ENCODE data around the gene TSHZ3.

Gene TSHZ3

DNA sequence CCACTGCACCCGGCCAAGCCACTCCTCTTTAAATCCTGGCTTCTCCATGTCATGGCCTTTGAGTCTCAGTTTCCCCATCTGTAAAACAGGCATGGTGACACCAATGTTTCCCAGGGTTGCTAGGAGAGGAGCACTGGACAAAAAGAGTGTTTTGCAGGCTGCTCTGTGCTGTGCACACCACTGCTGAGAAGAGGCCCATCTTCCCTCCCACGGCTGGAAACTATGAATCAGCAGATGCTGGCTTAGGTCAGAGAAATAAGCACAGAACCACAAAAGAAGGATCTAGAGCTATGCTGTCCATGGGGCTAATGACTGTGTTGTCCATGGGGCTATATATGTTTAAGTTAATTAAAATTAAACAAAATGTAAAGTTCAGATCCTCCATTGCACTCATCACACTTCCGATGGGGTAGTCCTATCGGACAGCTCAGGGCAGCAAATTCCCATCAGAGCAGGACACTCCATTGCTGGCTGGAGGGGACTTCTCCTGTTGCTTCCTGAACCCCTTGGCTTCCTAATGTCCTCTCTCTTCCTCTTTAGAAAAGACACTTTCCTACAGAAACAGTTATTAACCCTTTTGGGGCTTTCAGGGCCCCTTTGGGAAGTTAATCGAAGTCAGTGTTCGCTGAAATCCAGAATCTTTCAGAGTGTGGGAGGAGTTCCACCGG lies 37.1 kb downstream of the TSHZ3 start:
- DNase-seq = no peak

- DNase-seq = no peak
Observed at GRCh38 chr19:31310432-31311133, 38.7 kb downstream of the TSHZ3 start.

DNA sequence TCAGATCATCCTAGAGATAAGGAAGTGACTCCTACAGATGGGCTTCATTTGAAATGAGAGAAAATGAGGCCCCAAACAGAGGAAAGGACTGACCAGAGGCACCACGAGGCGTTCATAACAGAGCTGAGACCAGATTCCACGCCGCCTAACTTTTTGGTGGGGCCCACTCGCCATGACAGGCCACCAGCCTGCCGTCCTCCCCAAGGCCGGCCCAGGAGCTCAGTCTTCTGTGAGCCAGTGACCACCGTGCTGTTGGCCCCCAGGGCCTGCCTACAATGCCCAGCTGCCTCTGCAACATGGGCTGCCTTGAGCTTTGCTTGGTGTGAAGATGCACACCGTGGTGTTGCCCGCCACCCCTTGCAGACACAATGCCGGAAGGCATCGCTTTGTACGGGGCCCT lies 40.5 kb downstream of the TSHZ3 start:
- no peak for DNase-seq

- no peak for DNase-seq
Observed at GRCh38 chr19:31307071-31307669, 42.1 kb downstream of the TSHZ3 start.

DNA sequence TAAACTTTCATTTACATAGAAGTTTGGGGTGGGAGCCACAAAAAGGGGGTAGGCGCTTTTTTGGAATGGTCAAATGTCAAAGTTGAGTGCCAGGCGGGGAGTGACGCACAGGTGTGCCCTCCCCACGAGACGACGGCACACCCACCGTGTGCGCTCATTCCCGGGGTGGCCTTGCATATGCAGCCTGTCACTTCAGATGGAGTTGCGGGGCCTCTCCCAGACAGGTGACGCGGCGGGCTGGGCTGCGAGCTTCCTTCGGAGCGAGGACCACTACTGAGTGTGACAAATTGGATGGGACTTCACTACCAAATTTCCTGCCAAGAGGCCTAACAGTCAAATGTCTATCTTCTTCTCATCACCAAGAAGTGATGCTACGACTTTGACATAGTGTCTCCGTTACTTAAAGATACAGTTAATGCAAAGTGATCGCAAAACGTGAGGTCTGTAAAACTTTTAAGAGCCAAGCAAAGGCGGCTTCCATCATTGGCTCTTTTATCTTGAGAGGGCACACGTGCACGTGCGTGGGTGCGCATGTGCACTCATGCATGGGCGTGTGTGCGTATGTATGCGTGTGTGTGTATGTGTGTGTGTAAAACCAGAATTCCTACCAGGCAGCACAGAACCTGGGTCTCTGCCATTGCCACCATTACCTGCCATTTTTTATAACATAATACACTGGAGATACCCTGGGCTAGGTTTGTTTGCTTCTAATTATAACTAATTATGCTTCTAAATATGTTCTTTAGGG lies 43.1 kb downstream of the TSHZ3 start:
- no peak for DNase-seq

DNA sequence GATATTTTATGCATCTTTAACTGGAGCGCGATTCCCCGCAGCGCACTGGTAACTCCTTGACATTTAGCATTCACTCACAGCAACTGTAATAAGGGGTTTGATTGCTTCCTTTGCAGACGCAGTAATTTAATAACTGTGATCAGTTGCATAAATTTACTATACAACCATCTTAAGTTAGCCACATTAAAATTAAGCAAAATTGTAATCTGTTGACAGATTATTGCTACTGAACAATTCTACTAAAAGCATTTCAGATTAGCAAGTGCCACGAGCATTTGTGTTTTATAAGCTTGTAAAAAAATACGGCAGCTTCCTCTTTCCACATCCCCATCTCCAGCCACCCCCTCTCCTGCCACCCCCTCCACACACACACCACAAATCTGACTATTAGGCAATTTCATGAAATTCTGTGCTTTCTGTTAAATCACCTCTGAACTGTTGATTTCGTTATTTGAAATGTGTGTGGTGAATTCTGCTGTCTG lies 44.4 kb downstream of the TSHZ3 start:
- no peak for DNase-seq

DNA sequence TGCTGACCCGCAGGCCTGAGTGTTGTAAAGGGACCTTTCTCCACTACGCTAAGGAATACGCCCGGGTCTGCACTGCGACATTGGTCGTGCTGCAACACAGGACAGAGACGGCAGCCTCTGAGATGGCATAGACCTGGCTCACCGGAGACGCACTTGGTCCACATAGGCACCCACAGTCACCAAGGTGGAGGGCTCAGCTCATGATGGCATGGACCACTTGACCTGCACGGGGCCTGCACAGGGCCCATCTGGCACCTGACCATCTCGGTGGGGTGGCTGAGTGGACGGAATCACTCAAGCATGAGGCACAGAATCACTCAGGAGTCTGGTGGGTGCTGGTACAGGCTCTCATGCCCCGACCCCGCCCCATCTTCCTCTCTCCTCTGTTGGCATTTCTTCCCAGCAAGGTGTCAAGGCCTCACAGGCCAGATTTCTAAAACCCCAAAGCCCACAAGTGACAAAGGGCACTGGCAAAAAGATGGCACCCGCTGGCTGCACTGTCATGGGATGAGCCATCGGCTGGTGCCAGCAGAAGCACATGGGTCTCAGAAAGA lies 45.9 kb downstream of the TSHZ3 start:
- no peak for DNase-seq

GRCh38 chr19:31301306-31301980 lies 47.8 kb downstream of the TSHZ3 start:
- no peak for DNase-seq

DNA sequence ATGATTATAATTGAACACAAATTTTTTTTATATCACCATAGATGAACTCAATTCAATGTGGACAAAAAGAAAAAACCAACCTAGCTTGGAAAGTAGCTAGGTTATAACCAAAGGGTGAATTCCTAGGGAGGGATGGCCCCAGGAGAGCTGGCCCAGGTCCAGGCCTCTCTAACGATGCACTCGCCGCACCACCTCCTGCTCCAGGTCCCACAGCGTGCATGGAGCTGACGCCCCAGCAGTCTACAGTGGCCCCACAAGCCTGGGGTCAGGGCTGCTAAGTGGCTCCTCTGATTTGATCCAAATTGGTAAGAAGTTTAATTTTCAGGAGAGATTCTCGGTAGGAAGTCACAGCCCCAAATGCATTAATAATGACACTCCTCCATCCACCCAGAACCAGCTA lies 48.8 kb downstream of the TSHZ3 start:
- no peak for DNase-seq

GRCh38 chr19:31299665-31300064 lies 49.6 kb downstream of the TSHZ3 start:
- no peak for DNase-seq

GRCh38 chr19:31297991-31298390 lies 51.2 kb downstream of the TSHZ3 start:
- no peak for DNase-seq

GRCh38 chr19:31296741-31297390 lies 52.4 kb downstream of the TSHZ3 start:
- DNase-seq = no peak

DNA sequence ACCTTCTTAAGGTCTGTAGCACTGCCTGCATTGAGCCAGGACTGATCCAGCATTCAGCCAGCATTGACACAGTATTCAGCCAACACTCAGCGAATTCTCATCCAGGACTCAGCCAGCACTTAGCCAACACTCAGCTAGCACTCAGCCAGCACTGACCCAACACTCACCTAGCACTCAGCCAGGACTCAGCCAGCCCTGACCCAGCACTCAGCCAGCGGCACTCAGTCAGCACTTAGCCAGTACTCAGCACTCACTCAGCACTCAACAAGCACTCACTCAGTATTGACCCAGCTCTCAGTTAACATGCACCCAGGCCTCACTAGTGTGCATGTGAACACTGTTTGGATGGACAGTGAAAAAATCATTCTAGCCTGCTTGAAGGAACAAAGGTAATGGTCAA lies 55.0 kb downstream of the TSHZ3 start:
- DNase-seq = no peak

DNA sequence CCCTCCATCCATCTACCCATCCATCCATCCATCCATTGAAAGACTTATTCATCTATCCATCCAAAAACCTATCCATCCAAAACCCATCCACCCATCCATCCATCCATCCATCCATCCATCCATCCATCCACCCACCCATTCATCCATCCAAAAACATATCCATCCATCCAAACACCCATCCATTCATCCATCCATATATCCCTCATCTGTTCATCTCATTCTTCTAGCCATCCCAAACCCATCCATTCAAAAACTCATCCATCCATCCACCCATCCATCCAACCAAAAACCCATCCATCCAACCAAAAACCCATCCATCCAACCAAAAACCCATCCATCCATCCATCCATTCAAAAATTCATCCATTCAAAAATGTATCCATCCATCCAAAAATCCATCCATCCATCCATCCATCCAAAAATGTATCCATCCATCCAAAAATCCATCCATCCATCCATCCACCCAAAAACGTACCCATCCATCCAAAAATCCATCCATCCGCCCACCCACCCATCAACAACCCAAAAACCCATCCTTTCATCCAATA lies 56.5 kb downstream of the TSHZ3 start:
- DNase-seq = no peak

- DNase-seq = no peak
Observed at GRCh38 chr19:31290931-31291590, 58.2 kb downstream of the TSHZ3 start.

DNA sequence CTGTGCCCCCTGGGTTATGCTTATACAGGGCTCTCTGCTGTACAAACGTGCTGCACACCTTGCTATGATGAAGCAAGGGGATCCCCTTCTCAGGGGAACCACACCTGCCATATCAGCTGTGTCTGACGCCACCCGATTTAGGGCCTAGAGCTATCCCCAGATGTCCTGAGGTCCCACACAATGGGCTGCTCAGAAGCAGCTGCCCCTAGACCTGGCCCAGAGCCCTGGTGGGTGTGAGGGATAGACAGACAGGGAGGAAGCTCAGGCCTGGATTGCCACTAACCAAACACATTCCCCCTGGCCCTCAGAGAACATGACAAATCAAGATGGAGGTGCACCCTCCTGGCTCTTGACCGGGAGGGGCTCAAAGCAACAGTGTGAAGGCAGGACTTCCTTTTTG lies 59.3 kb downstream of the TSHZ3 start:
- DNase-seq = no peak

- no peak for DNase-seq
Observed at GRCh38 chr19:31289381-31289880, 59.8 kb downstream of the TSHZ3 start.

GRCh38 chr19:31286491-31286890 lies 62.7 kb downstream of the TSHZ3 start:
- DNase-seq = no peak

DNA sequence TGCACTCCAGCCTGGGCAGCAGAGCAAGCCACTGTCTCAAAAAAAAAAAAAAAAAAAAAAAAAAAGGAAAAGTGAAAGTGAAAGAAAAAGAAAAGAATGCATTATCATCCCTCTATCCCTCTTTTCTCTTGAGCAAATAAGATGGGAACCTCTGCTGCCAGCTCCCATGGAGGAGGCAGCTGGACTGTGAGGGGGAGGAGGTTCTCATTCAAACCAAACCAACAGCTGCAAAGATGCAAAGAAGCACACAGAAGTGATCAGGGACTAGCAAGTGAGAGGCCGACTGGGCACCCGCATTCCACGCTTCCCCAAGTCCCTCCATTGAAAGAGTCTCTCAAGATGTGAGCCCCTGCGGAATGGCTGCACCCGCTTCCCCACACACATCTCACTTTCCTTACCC lies 63.5 kb downstream of the TSHZ3 start:
- no peak for DNase-seq

GRCh38 chr19:31284621-31285020 lies 64.6 kb downstream of the TSHZ3 start:
- no peak for DNase-seq

- no peak for DNase-seq
Observed at GRCh38 chr19:31283701-31284100, 65.5 kb downstream of the TSHZ3 start.

Data from activated CD4-positive, CD25-positive, alpha-beta regulatory T cell treated with anti-CD3 and anti-CD28 coated beads, Interleukin-2, amount 50 U/mL, for 72 hours (primary cell).